Dedifferentiated amniotic fluid mesenchymal stem cell (primary cell): Measurements from ENCODE around the gene FRYL.
A peak's percentile ranks its signal among the peaks of the same experiment; 100 is the strongest.
"Not testable (repeated sequence)": the region's sequence is repeated elsewhere in the genome, so short reads cannot be mapped to it uniquely, and the experiment has no call there.

Experiments used
- DNase-seq: peaks from one replicate; pipeline ENCODE4 v3.0.0-alpha.2; 2016; ENCODE audit errors: extremely low spot score

The FRYL gene

GRCh38 chr4:48664938-48665337 lies 115.1 kb downstream of the FRYL start:
- no peak for DNase-seq

DNA sequence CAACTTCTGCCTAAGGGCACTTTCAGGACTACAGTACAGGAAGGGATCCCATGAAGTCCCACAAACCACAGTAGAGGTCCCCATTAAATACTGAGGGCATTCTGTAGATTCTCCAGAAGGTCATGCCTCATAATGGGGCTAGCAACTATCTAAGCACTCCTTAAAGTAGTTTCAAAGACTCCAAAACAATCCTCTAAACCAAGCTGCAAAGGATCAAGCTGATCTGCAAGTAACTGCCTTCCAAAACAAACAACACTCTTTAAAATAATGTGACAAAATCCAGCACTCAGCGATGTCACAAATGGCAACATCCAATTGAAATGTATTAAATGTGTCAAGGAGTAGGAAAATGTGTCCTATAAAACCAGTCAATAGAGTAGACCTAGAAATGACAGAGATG lies 118.7 kb downstream of the FRYL start:
- DNase-seq, result no peak

GRCh38 chr4:48660347-48660746 lies 119.7 kb downstream of the FRYL start:
- DNase-seq, result no peak

DNA sequence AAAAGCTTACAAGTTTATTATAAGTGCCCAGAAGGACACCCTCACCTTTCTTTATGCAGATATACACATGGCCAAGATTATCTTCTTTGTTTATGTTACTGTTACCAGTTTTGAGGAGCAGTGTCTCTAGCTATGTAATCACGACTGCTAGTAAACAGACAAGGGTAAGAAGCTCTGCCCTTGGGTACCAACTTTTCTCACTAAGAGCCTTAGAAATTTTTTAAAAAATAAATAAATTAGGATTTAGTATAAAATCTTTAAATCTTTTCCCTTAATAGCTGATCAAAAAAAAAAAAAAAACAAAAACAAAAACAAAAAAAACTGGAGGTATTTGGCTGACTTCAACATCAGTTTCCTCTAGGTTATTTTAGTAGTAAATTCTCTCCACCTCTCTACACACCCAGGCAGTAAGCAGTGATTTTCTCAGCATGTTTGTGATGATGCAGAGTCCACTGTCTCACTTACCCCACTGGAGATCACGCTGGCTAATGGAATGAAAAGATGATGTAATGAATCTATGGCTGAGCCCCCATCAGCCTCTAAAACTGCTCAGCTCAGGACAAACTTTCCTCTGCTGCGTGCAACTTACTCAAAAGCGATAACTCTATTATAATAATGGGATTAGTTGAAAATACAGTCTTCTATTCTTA lies 125.9 kb downstream of the FRYL start:
- no peak for DNase-seq

- no peak for DNase-seq
Observed at GRCh38 chr4:48653217-48654014, 126.7 kb downstream of the FRYL start.

DNA sequence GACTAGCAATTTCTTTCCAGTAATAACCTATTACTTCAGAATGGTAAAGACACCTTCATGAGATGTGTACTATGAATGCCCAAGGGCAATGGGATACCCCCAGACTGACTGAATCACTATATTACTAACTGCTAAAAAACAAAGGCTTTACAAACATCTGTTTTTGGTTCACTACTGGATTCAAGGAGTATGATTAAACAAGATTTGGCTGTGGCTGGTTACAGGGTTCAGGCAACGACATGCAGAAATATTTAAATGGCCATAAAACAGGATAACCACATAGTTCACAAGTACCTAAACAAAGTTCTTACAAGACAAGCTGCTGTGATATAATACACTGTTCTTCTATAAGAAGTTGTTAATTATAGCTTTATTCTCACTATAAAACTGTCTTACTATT lies 128.2 kb downstream of the FRYL start:
- DNase-seq, result no peak

DNA sequence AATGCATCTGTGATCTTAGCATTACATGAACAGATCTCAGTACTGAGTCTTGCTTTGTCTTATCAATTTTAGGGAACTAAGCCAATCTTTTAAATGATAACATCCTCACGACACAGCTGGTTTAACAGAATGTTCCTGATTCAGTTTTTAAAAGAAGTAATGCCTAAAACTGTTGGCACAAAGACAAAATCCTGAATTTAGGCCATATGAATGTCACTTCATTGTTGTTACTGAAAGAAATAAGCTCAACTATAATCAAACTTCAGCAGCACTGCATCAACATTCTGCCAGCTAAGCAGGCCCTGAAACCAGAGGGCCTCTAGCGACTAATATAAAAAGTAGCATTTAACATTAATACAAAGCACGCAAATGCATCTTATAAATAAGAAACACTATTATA lies 130.6 kb downstream of the FRYL start:
- no peak for DNase-seq

- DNase-seq, result peak; percentile 20
Observed at GRCh38 chr4:48645225-48645794, 134.8 kb downstream of the FRYL start.

DNA sequence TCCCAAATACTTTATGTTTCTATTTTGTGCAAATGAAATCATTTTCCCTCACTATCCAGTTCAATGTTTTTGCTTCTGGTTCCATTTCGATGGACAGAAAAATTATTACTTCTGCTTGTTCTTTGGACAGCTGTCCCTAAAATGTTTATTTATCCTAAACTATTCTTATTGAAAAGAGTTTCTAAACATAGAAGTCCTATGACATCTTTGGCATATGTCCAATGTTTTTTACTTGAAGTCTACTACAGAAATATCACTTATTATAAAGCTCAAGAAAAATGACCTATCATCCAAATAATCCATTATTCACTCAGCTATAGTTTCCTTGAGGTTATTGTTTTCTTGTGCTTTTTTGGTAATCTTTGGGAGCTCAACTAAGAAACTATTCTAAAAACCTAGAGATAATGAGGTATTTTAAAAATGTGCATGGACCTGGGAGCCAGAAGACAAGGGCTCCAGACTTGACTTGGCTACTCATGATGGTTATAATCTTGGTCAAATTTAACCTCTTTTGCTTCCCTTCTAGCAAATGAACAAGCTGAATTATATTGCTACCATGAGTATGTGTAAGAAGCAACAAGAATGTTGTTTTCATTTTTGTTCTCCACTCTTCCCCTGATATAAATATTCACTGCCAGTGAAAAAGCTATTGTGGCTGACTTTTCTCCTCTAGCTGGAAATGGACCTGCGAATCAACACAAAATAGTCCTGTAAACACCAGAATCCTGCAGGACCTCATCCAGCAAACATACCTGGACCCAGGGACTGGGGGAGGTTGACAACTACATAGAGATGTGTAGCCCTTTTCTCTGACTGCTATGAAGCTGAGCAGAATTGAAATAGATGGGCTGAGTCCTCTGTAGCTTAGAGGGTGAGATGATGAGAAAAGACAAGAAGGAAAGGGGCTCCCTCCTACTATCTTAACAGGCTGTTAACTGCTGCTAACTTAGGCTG lies 137.4 kb downstream of the FRYL start:
- DNase-seq, result peak; percentile 43

DNA sequence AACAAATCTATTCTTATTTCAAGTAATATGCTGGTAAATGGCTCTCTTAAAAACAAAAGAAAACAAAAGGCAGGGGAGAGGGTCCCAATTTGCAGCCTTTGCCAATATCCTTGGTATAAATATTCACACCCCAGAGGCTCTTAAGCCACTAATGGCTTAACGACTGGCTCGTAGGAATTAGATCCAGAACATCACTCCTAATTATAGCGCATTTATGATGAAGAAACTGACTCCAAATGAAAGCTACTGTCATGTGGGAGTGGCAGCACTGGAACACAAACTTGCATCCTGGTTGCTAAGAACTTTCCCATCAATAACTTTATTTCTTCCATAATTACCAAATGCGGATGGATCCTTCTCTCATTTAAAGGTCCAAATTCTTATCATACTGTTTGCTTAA lies 138.7 kb downstream of the FRYL start:
- no peak for DNase-seq

DNA sequence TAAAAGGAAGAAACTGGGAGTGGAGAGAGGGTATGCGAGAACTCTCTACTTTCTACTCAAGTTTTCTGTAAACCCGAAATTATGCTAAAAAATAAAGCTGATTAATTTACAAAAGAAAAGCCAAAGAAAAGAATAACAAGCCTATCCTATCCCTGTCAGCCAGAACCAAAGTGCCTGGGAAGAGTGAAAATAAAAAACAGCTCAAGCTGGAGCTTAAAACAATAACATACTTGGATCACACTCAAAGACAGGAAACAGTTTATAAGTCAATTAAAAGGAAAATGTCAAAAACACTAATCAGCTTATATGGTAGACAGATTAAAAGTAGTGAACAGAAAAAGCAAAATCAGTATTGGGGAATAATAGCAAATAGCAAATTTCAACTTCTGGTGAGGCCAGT lies 139.4 kb downstream of the FRYL start:
- no peak for DNase-seq

DNA sequence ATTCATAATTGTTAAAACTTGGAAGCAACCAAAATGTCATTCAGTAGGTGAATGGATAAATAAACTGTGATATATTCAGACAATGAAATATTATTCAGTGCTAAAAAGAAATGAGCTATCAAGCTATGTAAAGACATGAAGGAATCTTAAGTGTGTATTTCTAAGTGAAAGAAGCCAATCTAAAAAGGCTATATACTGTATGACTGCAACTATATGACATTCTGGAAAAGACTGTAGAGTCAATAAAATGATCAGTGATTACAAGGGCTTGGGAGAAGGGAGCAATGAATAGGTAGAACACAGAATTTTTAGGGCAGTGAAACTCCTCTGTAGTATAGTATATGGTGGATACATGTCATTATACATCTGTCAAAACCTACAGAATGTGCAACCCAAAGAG lies 139.9 kb downstream of the FRYL start:
- DNase-seq, result no peak

GRCh38 chr4:48639807-48640206 lies 140.3 kb downstream of the FRYL start:
- no peak for DNase-seq

- not testable (repeated sequence) for DNase-seq
Observed at GRCh38 chr4:48638586-48638985, 141.5 kb downstream of the FRYL start.

GRCh38 chr4:48636911-48637310 lies 143.2 kb downstream of the FRYL start:
- no peak for DNase-seq

DNA sequence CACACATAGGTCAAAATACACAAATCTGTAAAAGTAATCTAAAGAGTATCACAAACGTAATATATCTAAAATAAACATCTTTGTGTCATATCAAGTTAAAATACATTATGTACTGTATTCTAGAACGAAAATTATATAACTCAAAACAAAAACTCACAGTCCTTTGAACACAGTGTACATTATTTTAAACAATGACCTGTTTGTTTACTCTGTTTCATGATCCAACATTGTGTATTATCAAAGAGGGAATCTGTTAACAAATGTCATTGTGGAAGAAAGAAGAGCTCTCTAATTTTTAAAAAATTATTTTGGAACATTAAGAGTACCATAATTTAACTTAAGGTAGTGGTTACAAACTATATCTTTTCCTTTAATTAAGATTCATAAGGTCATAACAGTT lies 144.1 kb downstream of the FRYL start:
- no peak for DNase-seq

GRCh38 chr4:48635310-48635709 lies 144.8 kb downstream of the FRYL start:
- no peak for DNase-seq

DNA sequence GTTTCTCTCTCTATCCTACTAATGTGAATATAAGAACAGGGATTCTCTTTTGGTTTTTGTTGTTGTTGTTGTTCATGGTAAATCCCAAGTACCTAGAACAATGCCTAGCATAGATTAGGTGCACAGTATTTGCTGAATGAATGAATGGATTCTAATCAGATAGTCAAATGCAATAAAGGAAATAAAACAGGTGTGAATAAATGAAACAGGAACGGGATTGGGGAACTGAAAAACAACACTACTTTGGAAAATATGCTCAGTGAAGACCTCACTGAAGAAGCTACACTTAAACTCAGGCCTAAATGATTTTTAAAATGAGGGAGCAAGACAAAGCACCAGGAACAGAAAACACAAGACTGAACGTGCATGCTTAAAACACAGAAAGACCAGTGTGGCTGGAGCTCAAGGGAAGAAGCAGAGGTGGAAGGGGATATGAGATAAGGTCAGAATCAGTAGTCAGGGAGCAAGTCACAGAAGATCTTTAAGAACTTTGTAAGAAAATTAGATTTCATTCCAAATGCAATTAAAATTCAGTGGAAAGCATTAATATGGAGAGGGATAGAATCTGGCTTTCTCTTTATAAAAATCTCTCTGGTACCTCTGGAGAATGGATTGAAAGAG lies 145.3 kb downstream of the FRYL start:
- DNase-seq, result no peak

DNA sequence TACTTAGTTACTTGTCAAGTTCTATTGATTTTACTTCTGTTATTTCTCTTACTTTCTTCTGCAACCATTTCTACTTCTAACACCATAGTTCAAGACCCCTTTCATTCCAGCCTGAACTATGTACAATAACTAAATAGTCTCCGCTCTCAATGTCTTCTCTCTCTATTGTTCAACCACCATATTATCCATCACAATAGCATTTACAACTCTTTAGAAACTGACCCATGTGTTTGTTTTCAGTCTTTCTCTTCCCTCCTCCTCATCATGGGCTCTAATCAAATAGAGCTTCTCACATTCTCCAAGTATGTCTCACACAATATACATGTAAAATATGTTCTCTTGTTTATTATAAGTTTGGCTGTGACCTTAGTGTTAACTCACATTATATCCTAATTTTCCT lies 146.4 kb downstream of the FRYL start:
- DNase-seq, result no peak

- no peak for DNase-seq
Observed at GRCh38 chr4:48629458-48629857, 150.6 kb downstream of the FRYL start.

- DNase-seq, result no peak
Observed at GRCh38 chr4:48623182-48623780, 156.8 kb downstream of the FRYL start.
